GM12878 (cell line): ENCODE measurements around the gene P2RX4. TPM values are rescaled to one million over a fixed set of nuclear protein-coding genes. Genes with fewer than 3 reads are reported as not detected.

ENCODE experiments used
- ATAC-seq: fragments of 200-7000 bp; cut with Tn5 transposase; 3 replicates; pipeline ENCODE4 v1.9.1; 2020; ENCODE audit warnings: mild to moderate bottlenecking, moderate library complexity
- BruUV-seq: library from RNA; stranded (reverse); fragments of 400-500 nt; replicated peaks from 2 replicates; lab custom pipeline; 2021; lab: Mats Ljungman, UMichigan
- CTCF ChIA-PET: fragments of 300-600 bp; sonication (Branson Sonifier 250); formaldehyde crosslinking; extraction: SDS; loops from one replicate; lab custom pipeline; 2021; ENCODE audit warnings: inconsistent platforms; lab: Yijun Ruan, JAX
- POLR2A ChIA-PET: fragments of 350-600 bp; formaldehyde crosslinking; extraction: SDS; loops from one replicate; lab custom pipeline; 2021; ENCODE audit warnings: inconsistent platforms; lab: Charles Lee
- RAD21 ChIA-PET: fragments of 300-600 bp; sonication (Branson Sonifier 250); formaldehyde crosslinking; loops from one replicate; lab custom pipeline; 2023; ENCODE audit warnings: antibody characterized with exemption; ENCODE audit not compliant: unreplicated experiment; lab: Charles Lee
- SMC1A ChIA-PET: fragments of 300-600 bp; sonication (Branson Sonifier 250); formaldehyde crosslinking; loops from one replicate; lab custom pipeline; 2023; ENCODE audit not compliant: unreplicated experiment, uncharacterized antibody; lab: Charles Lee
- DNase-seq: peaks from one replicate; pipeline ENCODE4 v3.0.0-alpha.2; 2011; ENCODE audit warnings: low read depth, low spot score
- FAIRE-seq: peaks from 3 replicates; lab custom pipeline; 2011; peaks lifted over from hg19 to GRCh38; lab: Jason Lieb, UNC
- H2AFZ ChIP-seq: 2 replicates; pipeline ENCODE4 v1.6.0; 2011; ENCODE audit warnings: low read depth, low read length, control low read depth; ENCODE audit not compliant: control insufficient read depth
- H3K27ac ChIP-seq: 2 replicates; pipeline ENCODE4 v1.5.1; 2011; ENCODE audit warnings: control low read depth; ENCODE audit not compliant: control insufficient read depth, insufficient read depth
- H3K27me3 ChIP-seq, 2 experiments: replicated peaks in 1 of 2; 2 replicates each; pipeline versions ENCODE4 v1.6.0 to v1.6.1; 2011; ENCODE audit warnings: low read length in 1 of 2; ENCODE audit not compliant: control insufficient read depth in 2 of 2, insufficient read depth in 2 of 2
- H3K36me3 ChIP-seq, 2 experiments: 2 replicates each; pipeline ENCODE4 v1.5.1; 2011; ENCODE audit warnings: low read length in 1 of 2; ENCODE audit not compliant: control insufficient read depth in 2 of 2, insufficient read depth in 2 of 2
- H3K4me1 ChIP-seq: 2 replicates; pipeline ENCODE4 v1.6.1; 2011; ENCODE audit warnings: mild to moderate bottlenecking, low read length, moderate library complexity, mixed read lengths; ENCODE audit not compliant: control insufficient read depth, insufficient read depth
- H3K4me2 ChIP-seq: 2 replicates; pipeline ENCODE4 v1.6.0; 2011; ENCODE audit warnings: control low read depth; ENCODE audit not compliant: control insufficient read depth, insufficient read depth
- H3K4me3 ChIP-seq: fragments of 200-600 bp; sonication (generic); 2 replicates; pipeline ENCODE4 v1.5.1; 2016
- H3K79me2 ChIP-seq: 2 replicates; pipeline ENCODE4 v1.6.0; 2011; ENCODE audit warnings: low read length; ENCODE audit not compliant: control insufficient read depth, insufficient read depth
- H3K9ac ChIP-seq: 2 replicates; pipeline ENCODE4 v1.8.0; 2011; ENCODE audit warnings: low read length, control low read depth, mixed read lengths; ENCODE audit not compliant: control insufficient read depth, insufficient read depth
- H3K9me3 ChIP-seq: replicated peaks from 3 replicates; pipeline ENCODE4 v1.5.1; 2011; ENCODE audit warnings: mild to moderate bottlenecking, low read length; ENCODE audit not compliant: control insufficient read depth, insufficient read depth
- H4K20me1 ChIP-seq: 2 replicates; pipeline ENCODE4 v1.6.0; 2011; ENCODE audit not compliant: control insufficient read depth, insufficient read depth
- BCLAF1 ChIP-seq: fragments of 450-650 bp; IDR thresholded peaks from 2 replicates; pipeline ENCODE4 v1.6.1; 2017; ENCODE audit warnings: antibody characterized with exemption, mild to moderate bottlenecking, moderate library complexity
- BHLHE40 ChIP-seq, 2 experiments: fragments of 450-650 bp in 1 of 2; IDR thresholded peaks; 2 replicates each; pipeline ENCODE4 v1.6.1; 2011 to 2017; ENCODE audit warnings: low read depth in 2 of 2, borderline replicate concordance in 1 of 2, improper control_type of control experiment in 1 of 2, low read length in 1 of 2, mild to moderate bottlenecking in 1 of 2
- CHD2 ChIP-seq: IDR thresholded peaks from 2 replicates; pipeline ENCODE4 v1.6.1; 2011; ENCODE audit warnings: low read depth, low read length, improper control_type of control experiment, borderline replicate concordance
- DPF2 ChIP-seq: fragments of 450-650 bp; IDR thresholded peaks from 2 replicates; pipeline ENCODE4 v1.6.1; 2017; ENCODE audit warnings: mild to moderate bottlenecking
- EED ChIP-seq: sonication (generic); IDR thresholded peaks from 2 replicates; pipeline ENCODE4 v1.6.1; 2016; ENCODE audit warnings: antibody characterized with exemption, low read depth
- ELK1 ChIP-seq: IDR thresholded peaks from 2 replicates; pipeline ENCODE4 v1.6.1; 2012; ENCODE audit warnings: low read depth, low read length, improper control_type of control experiment
- EP300 ChIP-seq, 2 experiments: fragments of 150-350 bp in 1 of 2; IDR thresholded peaks; 2 replicates each; pipeline ENCODE4 v1.6.1; 2011 to 2012; ENCODE audit warnings: low read depth in 2 of 2, low read length in 2 of 2, borderline replicate concordance in 1 of 2, improper control_type of control experiment in 1 of 2, inconsistent platforms in 1 of 2; ENCODE audit not compliant: control insufficient read depth in 1 of 2
- IKZF2 ChIP-seq, 2 experiments: fragments of 450-650 bp; IDR thresholded peaks; 2 replicates each; pipeline ENCODE4 v1.6.1; 2017; ENCODE audit warnings: mild to moderate bottlenecking in 2 of 2, moderate library complexity in 2 of 2
- MEF2B ChIP-seq: fragments of 450-650 bp; IDR thresholded peaks from 2 replicates; pipeline ENCODE4 v1.6.1; 2018; ENCODE audit warnings: mild to moderate bottlenecking, moderate library complexity; ENCODE audit not compliant: partially characterized antibody, poor library complexity, severe bottlenecking
- MLLT1 ChIP-seq: fragments of 450-650 bp; IDR thresholded peaks from 2 replicates; pipeline ENCODE4 v1.6.1; 2016; ENCODE audit warnings: mild to moderate bottlenecking
- MTA2 ChIP-seq: fragments of 450-650 bp; IDR thresholded peaks from 2 replicates; pipeline ENCODE4 v1.6.1; 2016; ENCODE audit warnings: low read depth, mild to moderate bottlenecking, moderate library complexity
- MXI1 ChIP-seq: fragments of 150-350 bp; IDR thresholded peaks from 2 replicates; pipeline ENCODE4 v1.6.1; 2011; ENCODE audit warnings: low read depth, mild to moderate bottlenecking, inconsistent platforms, low read length, improper control_type of control experiment
- RELB ChIP-seq: fragments of 450-650 bp; IDR thresholded peaks from 2 replicates; pipeline ENCODE4 v1.6.1; 2017; ENCODE audit warnings: low read depth, mild to moderate bottlenecking, moderate library complexity
- SMARCA5 ChIP-seq: fragments of 450-650 bp; IDR thresholded peaks from 2 replicates; pipeline ENCODE4 v1.6.1; 2017; ENCODE audit warnings: mild to moderate bottlenecking
- ZNF207 ChIP-seq: fragments of 450-650 bp; IDR thresholded peaks from 2 replicates; pipeline ENCODE4 v1.6.1; 2014; ENCODE audit warnings: antibody characterized with exemption, mild to moderate bottlenecking, borderline replicate concordance
- WGBS: methylation state at CpG from one replicate; pipeline ENCODE4 v1.1.6; 2016; ENCODE audit warnings: low lambda C conversion rate; ENCODE audit not compliant: insufficient replicate concordance, insufficient coverage; ENCODE audit errors: missing lambda C conversion rate; 5-methylcytosine and 5-hydroxymethylcytosine counted together
- in situ Hi-C: fragments of 300-500 bp; cut with MboI; formaldehyde crosslinking; loops from 9 replicates; pipeline ENCODE4 v1.14.3; 2018; ENCODE audit warnings: mixed read lengths
- intact Hi-C: fragments of 100-400 bp; cut with micrococcal nuclease; formaldehyde crosslinking; loops from one replicate; pipeline ENCODE4 v1.14.2; 2022; ENCODE audit not compliant: unreplicated experiment
- polyA plus RNA-seq, 11 experiments: library from polyadenylated mRNA; depleted of rRNA in 4 of 11; unstranded in 6 of 11; stranded (reverse) in 5 of 11; fragments of >200 nt; fragmentation: Nextera tagmentation in 4 of 11; fragmentation: Illumina TruSeq in 1 of 11; extraction: Ambion mirVana in 4 of 11; extraction: Trizol in 1 of 11; gene quantifications; 1 replicate in 1 of 11; 2 replicates in 10 of 11; pipeline versions ENCODE4 v1.2.1 to v1.2.3, GENCODE V29; 2011 to 2016; ENCODE audit warnings: inconsistent platforms in 2 of 11, missing spikeins in 2 of 11, low read depth in 1 of 11
- total RNA-seq, 4 experiments: library from RNA; depleted of rRNA in 3 of 4; stranded (reverse); fragments of >200 nt in 3 of 4; fragmentation: Illumina TruSeq in 1 of 4; extraction: Trizol in 1 of 4; gene quantifications; 2 replicates each; pipeline versions ENCODE4 v1.2.1 to v1.2.3, GENCODE V29; 2013 to 2021

P2RX4 gene
- total and polyA plus RNA-seq, 10 of the 15 experiments (the other 5 are each of a cell fraction or from before 2014, with no cell fraction given): 9.0 to 43.4 (median 20.5) TPM

GRCh38 chr12:121259074-121259473 lies 49.1 kb downstream of the P2RX4 start:
- H3K4me2 ChIP-seq: no peak overlapping the region
- ChIA-PET SMC1A (interaction anchor here (0.7 to 3.6 kb wide), 11 partner anchors 10 to 240 kb away, joined by 3 to 20 read pairs (median 8); no protein-coding TSS in a partner anchor), CTCF (interaction anchor here (0.7 to 1.4 kb wide), 4 partner anchors 29 to 44 kb away, joined by 3 to 6 read pairs (median 4); no protein-coding TSS in a partner anchor), RAD21 (interaction anchor here (0.7 to 2.3 kb wide), 8 partner anchors 13 to 197 kb away, joined by 3 to 15 read pairs (median 4); partner anchors contain the start of gene CAMKK2), POLR2A (interaction anchor here (0.6 to 2.6 kb wide), 4 partner anchors 10 to 41 kb away, joined by 3 to 12 read pairs (median 6); partner anchors contain the start of gene CAMKK2)
- no peak overlapping the region for H3K4me3 ChIP-seq
- no peak for FAIRE-seq
- no peak overlapping the region for H3K9ac ChIP-seq
- no peak for DNase-seq
- BruUV-seq: no TSS peak
- H2AFZ ChIP-seq: no peak overlapping the region
- no peaks in the 10 kb centered on the region for H4K20me1 ChIP-seq
- intact Hi-C loops: loop anchor here (2.0 kb wide), 1 partner anchor 38 kb away; the partner anchor contains the start of gene CAMKK2
- no peak overlapping the region for H3K27ac ChIP-seq
- ATAC-seq: peak; percentile 36
- H3K36me3 ChIP-seq: peaks cover 10 to 15% of the 10 kb centered on the region in 2 experiments
- no peaks in the 10 kb centered on the region; the same call in 2 of the 3 replicates for H3K9me3 ChIP-seq
- 98% methylated on average over 11 of the region's 11 CpGs for WGBS
- no peaks in the 10 kb centered on the region for H3K79me2 ChIP-seq
- in situ Hi-C loops: no loop called here
- H3K27me3 ChIP-seq: no peaks in the 10 kb centered on the region
- peaks cover 5% of the 10 kb centered on the region for H3K4me1 ChIP-seq
- TF ChIP-seq MXI1: peak; percentile 45
- TF ChIP-seq MEF2B: peak; percentile 94
- TF ChIP-seq MLLT1: peak; percentile 80
- TF ChIP-seq BHLHE40 (IDR thresholded peaks at IDR 0.05; ENCODE audit: borderline replicate concordance in 1 of 2, low read depth in 2 of 2, low read length in 1 of 2): peak; percentile 56 to 65; a peak in 3 of 4 replicates
- peak in 1 of 2 experiments; percentile 47; a peak in 1 of 4 replicates for TF ChIP-seq IKZF2 (IDR thresholded peaks at IDR 0.05)
- no peak for TF ChIP-seq EED
- 0 out of 2 replicates have a peak, but pooled peaks have one; percentile 4 for TF ChIP-seq SMARCA5
- no peak for TF ChIP-seq BCLAF1
- TF ChIP-seq ZNF207: 0 out of 2 replicates have a peak, but pooled peaks have one; percentile 10
- peak; percentile 58 to 86; a peak in 3 of 4 replicates for TF ChIP-seq EP300 (IDR thresholded peaks at IDR 0.05; ENCODE audit: borderline replicate concordance in 1 of 2, control insufficient read depth in 1 of 2, low read depth in 2 of 2, low read length in 2 of 2)
- peak; percentile 74; the same call in 1 of the 2 replicates for TF ChIP-seq CHD2
- TF ChIP-seq DPF2: peak; percentile 35; the same call in 1 of the 2 replicates
- TF ChIP-seq MTA2: peak; percentile 55; the same call in 1 of the 2 replicates
- no peak for TF ChIP-seq ELK1
- peak; percentile 79; the same call in 1 of the 2 replicates for TF ChIP-seq RELB
